Activated CD8-positive, alpha-beta memory T cell treated with anti-CD3 and anti-CD28 coated beads, Interleukin-2, amount 50 U/mL, for 24 hours (primary cell): Measurements from ENCODE around the gene CTAGE4.
"Not testable (repeated sequence)": the region's sequence is repeated elsewhere in the genome, so short reads cannot be mapped to it uniquely, and the experiment has no call there.

Experiments
- DNase-seq: peaks from one replicate; pipeline ENCODE4 v3.0.0-alpha.2; 2020; ENCODE audit errors: extremely low read depth

The CTAGE4 gene, protein sequence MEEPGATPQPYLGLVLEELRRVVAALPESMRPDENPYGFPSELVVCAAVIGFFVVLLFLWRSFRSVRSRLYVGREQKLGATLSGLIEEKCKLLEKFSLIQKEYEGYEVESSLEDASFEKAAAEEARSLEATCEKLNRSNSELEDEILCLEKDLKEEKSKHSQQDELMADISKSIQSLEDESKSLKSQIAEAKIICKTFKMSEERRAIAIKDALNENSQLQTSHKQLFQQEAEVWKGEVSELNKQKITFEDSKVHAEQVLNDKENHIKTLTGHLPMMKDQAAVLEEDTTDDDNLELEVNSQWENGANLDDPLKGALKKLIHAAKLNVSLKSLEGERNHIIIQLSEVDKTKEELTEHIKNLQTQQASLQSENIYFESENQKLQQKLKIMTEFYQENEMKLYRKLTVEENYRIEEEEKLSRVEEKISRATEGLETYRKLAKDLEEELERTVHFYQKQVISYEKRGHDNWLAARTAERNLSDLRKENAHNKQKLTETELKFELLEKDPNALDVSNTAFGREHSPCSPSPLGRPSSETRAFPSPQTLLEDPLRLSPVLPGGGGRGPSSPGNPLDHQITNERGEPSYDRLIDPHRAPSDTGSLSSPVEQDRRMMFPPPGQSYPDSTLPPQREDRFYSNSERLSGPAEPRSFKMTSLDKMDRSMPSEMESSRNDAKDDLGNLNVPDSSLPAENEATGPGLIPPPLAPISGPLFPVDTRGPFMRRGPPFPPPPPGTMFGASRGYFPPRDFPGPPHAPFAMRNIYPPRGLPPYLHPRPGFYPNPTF

DNA sequence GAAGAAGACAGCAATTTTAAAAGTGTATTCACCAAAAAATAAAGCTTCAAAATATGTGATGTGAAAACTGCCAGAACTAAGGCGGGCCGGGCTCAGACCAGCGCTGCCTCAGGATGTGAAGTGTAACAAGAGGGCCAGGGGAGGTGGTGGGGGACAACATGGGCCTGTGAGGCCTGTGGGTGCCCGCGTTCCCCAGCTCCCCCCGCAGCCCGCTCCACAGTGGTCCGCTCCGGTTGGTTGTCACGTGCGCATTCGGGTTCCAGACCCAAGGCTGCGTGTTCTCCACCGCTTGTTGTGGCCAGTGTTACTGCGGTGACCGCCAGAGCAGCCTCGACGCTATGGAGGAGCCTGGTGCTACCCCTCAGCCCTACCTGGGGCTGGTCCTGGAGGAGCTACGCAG is at the start of gene CTAGE4:
Gene CTAGE4, plus strand, starts transcription at position 301 of the 400 bp plus-strand sequence. Its CDS starts 38 bp downstream, at position 339.
- not testable (repeated sequence) for DNase-seq

DNA sequence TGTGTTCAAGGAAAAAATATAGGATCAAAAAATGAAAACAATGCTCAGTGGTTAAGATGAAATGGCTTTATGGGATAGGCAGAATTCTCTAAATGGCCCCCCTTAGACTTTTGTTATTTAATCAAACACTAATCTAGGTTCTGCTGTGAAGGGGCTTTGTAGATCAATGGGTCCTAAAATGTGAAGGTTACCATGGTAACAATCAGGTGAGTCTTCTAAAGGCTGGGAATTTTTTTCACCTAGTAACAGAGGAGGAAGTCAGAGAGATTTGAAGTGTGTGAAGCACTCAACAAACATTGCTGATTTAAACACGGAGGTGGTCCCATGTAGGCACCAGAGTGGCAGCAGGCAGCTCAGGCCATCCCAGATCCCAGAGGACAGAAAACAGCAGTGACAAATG is 49.1 kb upstream of the CTAGE4 start:
- no peak for DNase-seq

DNA sequence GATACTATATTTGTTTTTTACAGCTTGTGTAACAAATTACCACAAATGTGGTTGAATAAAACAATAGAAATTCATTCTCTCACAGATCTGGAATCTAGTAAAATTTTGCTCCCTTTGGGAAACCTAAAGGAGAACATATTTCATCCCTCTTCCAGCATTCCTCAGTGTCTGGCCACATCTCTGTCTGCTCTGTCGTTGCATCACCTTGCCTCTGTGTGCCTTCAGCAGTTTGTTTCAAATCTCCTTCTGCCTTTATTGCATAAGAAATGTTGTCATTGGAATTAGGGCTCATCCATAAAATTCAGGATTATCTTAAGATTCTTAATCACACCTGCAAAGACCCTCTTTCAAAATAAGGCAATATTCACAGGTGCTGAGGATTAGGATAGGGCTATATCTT is 45.8 kb upstream of the CTAGE4 start:
- DNase-seq = no peak

DNA sequence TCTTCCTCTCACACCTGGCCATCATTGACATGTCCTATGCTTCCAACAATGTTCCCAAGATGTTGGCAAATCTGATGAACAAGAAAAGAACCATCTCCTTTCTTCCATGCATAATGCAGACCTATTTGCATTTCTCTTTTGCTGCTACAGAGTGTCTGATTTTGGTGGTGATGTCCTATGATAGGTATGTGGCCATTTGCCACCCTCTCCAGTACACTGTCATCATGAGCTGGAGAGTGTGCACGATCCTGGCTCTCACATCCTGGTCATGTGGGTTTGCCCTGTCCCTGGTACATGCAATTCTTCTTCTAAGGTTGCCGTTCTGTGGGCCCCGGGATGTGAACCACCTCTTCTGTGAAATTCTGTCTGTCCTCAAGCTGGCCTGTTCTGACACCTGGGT is 41.1 kb upstream of the CTAGE4 start:
- DNase-seq = no peak

DNA sequence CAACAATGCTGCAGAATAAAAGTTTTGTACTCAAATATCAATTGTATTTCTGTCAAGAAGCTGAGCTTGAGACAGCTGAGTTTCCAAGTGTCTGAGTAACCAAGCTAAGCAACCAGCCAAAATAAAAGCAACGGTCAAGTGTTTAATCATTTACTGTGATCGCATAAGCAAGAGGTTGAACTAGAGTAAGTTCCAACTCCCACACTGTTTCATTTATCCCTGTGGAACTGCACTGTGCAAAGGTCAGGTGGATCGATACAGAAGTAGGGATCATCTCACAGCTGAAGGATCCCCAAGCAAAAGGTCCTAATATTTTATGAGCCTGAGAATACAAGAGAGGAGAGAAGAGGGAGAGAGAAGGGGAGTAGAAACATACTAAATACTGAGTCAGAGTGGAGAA is 38.8 kb upstream of the CTAGE4 start:
- no peak for DNase-seq

DNA sequence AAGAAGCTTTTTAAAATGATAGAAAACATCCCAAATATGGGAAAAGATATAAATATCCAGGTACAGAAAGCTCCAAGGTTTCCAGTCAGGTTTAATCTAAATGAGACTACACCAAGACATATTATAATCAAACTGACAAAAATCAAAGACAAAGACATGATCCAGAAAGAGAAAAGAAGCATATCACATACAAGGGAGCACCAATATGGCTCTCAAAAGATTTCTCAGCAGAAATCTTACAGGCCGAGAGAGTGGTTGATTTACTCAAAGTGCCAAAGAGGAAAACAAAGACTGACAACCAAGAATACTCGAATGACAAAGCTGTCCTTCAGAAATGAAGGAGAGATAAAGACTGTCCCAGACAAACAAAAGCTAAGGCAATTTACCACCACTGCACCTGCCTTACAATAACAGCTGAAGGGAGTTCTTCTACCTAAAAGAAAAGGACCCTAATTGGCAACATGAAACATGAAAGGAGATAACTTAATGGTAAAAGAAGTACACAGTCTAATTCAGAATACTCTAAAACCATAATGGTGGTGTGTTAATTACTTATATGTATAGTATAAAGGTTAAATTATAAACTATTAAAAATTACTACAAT is 34.9 kb upstream of the CTAGE4 start:
- no peak for DNase-seq

- DNase-seq = no peak
These were observed 24.4 kb upstream of the CTAGE4 start for GRCh38 chr7:144158861-144159260.

DNA sequence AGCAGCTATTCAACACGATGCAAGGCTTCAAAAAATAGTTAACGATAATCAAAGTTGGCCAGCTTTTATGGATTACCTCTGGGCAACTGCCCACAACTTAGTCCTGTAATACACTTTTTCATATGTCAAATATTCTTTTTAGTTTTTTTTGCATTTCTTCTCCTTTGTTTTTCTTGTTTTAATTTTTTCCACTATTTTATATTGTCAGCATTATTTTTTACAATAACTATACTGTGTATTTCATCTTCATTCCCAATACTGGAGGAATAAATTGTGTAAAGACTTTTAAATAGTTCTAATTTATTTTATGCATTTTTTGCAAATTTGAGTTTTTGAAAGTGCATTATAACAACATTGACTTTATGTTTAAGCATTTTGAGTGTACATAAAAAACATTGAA is 18.5 kb upstream of the CTAGE4 start:
- DNase-seq = no peak

DNA sequence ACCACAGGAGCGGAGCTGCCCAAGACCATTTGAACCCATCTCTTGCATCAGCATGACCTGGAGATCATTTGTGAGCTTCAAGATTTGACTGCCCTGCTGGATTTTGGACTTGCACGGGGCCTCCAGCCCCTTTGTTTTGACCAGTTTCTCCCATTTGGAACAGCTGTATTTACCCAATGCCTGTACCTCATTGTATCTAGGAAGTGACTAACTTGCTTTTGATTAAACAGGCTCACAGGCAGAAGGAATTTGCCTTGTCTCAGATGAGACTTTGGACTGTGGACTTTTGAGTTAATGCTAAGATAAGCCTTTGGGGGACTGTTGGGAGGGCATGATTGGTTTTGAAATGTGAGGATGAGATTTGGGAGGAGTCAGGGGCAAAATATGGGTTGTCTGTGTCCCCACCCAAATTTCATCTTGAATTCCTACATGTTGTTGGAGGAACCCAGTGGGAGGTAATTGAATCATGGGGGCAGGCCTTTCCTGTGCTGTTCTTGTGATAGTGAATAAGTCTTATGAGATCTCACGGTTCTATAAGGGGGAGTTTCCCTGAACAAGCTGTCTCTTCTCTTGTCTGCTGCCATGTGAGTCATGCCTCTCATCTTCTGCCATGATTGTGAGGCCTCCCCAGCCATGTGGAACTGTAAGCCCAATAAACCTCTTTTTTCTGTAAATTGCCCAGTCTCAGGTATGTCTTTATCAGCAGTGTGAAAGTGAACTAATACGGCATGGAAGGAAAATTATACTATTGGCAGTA is 11.5 kb upstream of the CTAGE4 start:
- DNase-seq = not testable (repeated sequence)

DNA sequence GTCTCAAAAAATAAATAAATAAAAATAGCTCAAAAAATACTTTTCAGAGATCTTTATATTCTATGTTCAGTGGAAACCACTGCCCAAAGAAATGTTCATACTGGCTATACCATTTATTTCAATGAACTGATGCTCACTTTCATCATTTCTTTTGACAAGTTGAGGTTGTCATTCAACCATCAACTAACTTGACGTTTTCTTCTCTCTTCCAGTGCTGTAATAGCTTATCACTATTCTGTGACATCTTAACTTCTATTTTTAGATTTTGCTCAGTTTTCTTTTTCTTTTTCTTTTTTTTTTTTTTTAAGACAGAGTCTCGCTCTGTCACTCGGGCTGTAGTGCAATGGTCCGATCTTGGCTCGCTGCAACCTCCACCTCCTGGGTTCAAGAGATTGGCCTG is 8.7 kb upstream of the CTAGE4 start:
- DNase-seq = no peak

GRCh38 chr7:144178380-144179164 is 4.7 kb upstream of the CTAGE4 start:
- not testable (repeated sequence) for DNase-seq

- DNase-seq = not testable (repeated sequence)
These were observed 4.1 kb upstream of the CTAGE4 start for GRCh38 chr7:144179165-144179479.

DNA sequence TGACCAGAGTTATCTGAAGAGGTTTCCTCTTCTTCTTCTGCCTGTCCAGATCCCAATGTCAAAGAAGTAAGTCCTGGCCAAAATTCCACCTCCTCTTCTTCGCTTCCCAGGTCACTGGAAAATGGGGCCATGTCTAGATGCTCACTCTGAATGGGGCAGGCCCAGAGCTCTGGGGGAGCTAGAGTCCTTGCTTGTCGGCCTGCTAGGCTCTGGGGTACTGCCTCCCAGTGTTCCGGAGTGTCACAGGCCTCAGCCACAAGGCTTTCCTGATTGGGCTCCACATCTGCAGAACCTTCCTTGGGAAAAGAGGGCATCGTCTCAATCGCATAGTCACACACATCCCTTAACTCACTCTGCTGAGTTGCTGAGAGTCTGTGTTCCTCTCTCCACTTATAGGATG is 4.6 kb downstream of the CTAGE4 start:
- DNase-seq = not testable (repeated sequence)

GRCh38 chr7:144188578-144189171 is 5.4 kb downstream of the CTAGE4 start:
- DNase-seq = not testable (repeated sequence)

DNA sequence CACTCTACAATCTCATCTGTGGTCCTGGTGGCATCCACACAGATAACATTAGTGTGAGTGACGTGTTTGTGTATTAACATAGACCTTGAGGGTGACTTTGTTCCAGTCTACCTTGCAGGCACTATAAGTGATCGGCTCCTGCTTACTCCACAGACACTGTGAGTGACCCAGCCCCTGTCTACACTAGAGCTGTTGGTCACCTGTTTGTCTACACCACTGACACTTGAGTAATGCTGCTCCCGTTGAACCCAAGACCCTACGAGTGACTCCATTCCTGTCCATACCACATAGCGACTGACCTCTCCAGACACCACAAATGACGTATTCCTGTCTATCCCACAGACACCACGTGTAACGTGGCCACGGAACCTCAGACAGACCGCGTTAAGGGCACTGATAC is 10.5 kb downstream of the CTAGE4 start:
- not testable (repeated sequence) for DNase-seq

DNA sequence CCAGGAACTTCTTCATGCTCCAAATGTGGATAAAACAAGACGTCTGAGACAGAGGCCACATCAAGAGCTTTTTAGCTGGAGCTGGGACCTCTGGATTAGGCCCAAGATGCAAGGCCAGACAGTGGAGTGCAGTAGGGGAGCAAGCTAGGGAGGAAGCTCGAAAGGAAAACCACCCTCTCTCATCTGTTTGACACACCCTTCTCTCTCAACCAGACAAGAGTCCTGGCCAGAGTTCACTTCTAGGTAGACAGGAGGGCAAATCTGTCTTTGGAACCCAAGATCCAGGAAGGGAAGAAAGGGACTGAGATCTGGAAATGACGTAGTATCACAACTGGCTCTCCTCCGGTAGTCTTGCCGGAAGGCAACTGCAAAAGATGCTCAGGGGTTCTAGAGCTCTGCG is 11.2 kb downstream of the CTAGE4 start:
- DNase-seq = not testable (repeated sequence)

GRCh38 chr7:144195212-144195872 is 12.1 kb downstream of the CTAGE4 start, which contains the start of gene ARHGEF35:
TSS of gene ARHGEF35 (minus strand) at chr7:144195833. CDS start at chr7:144188383, 7,450 bp downstream.
- not testable (repeated sequence) for DNase-seq

- not testable (repeated sequence) for DNase-seq
These were observed 15.7 kb downstream of the CTAGE4 start for GRCh38 chr7:144198934-144199333.

DNA sequence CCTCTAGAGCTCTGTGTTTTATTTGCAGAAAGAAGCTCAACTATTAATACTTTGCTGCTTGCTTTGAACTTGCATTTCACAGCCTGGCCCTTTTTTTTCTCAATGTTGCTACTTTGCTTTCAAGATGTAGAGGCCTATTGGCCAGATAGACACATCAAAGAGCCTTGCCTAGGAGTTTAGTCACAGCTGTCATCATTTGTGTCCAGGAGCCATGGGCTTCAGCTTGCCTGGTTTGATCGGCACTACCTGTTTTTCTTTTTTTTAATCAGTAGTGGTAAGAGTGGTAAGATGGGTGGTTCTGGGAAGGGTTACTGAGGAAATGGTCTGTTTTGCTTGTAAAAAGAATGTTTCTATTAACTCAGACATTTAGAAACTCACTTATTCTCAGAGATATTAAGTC is 18.7 kb downstream of the CTAGE4 start:
- not testable (repeated sequence) for DNase-seq

DNA sequence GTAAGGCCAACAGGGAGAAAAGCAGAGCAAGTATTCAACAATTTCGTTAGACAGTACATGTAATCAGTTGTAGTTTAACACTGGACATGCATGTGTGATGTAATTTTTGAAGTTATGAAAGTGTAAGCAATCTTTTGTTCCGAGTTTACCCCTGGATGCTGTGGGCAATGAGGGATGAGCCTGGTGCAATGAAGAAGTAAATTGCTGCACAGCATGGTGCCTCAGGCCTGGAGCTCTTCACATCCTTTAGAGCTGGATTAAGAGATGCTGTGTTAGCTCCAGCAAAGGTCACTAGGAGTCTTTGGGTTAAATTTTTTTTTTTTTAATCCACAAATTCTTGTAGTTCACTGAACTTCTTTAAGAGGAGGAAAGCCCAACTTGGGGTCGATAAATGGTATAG is 19.8 kb downstream of the CTAGE4 start:
- DNase-seq = not testable (repeated sequence)
